ENCODE results near the gene SLA2.

DNA sequence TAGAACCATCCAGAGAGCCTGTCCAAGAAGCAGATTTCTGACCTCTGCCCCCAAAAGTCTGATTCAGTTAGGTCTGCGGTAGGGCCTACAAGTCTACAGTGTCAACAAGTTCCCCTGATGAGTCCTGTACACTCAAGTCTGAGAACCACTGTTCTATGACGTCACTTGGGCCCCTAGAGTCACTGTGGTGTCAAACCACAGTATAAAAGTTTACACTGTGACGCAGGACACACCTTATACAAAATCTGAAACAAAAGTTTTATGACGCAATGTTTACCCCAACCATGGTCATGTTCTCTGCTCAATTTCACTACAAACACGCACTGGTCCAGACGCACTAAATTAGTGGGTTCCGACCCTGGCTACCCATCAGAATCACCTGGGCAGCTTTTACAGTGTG lies 17.9 kb downstream of the SLA2 start:
- TF ChIP-seq, protein P1, sequence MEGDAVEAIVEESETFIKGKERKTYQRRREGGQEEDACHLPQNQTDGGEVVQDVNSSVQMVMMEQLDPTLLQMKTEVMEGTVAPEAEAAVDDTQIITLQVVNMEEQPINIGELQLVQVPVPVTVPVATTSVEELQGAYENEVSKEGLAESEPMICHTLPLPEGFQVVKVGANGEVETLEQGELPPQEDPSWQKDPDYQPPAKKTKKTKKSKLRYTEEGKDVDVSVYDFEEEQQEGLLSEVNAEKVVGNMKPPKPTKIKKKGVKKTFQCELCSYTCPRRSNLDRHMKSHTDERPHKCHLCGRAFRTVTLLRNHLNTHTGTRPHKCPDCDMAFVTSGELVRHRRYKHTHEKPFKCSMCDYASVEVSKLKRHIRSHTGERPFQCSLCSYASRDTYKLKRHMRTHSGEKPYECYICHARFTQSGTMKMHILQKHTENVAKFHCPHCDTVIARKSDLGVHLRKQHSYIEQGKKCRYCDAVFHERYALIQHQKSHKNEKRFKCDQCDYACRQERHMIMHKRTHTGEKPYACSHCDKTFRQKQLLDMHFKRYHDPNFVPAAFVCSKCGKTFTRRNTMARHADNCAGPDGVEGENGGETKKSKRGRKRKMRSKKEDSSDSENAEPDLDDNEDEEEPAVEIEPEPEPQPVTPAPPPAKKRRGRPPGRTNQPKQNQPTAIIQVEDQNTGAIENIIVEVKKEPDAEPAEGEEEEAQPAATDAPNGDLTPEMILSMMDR (IDR thresholded peaks at IDR 0.05; ENCODE audit: insufficient read depth, low read length, poor library complexity, severe bottlenecking), result no peak
- TF ChIP-seq EZH2phosphoT487 (conservative IDR thresholded peaks at IDR 0.05; ENCODE audit: low read length), result no peak

All from SU-DHL-6 (cell line).